HG03139 (cell line): ENCODE measurements around the gene HDHD3.
A peak's percentile ranks its signal among the peaks of the same experiment; 100 is the strongest.

Source experiments
- ATAC-seq: cut with Tn5 transposase; IDR thresholded peaks from one replicate; pipeline ENCODE4 v1.9.1; 2021; ENCODE audit not compliant: unreplicated experiment

The HDHD3 gene

DNA sequence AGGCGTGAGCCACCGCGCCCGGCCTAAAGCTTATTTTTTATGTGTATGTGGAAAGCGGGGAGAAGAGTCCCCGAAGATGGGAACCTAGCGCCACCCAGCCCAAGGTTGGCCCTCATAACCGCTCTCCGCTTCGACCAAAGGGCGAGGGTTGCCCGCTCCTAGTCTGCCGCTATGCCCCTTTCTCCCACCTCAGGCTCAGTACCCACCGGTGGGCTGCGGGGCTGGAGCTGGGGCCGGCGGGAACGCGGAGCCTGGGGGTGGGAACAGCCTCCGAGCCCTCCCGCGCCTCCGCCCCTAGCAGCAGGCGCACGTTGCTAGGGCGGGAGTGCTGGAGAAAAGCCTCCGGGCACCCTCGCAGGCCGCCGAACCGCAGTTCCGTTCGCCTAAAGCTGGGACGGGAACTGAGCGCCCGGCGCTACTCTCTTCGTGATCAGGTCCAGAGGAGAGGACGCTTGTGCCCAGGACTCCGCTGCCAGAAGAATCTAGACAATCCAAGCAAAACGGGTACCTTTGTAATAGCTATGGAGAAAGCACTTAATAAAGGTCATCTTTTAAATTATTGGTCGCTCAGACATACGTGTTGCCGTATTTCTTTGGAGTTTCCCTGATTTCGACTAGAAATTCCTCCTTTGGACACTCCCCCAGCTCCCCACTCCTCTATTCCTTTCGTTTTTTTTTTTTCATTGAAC, 36.6 kb downstream of the HDHD3 start, which contains the start of gene WDR31:
Gene WDR31, minus strand, starts transcription at position 265 of the 689 bp plus-strand sequence. CDS start 8,253 bp downstream, outside the sequence.
- ATAC-seq, result peak; percentile 97

DNA sequence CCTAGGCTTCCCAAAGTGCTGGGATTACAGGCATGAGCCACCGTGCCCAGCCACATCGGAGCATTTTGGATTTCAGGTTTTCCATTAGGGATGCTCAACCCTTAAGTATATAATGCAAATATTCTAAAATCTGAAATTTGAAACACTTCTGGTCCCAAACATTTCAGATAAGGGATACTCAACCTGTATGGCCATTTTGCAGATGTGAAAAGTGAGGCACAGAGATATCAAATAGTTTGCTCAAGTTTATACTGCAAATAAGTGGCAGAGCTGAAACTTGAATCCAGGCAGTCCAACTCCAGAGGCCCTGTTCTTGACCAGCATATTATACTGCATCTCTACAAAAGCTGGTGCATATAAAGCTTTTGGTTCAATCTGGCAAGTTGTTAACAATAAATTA, 39.1 kb downstream of the HDHD3 start:
- no peak for ATAC-seq

DNA sequence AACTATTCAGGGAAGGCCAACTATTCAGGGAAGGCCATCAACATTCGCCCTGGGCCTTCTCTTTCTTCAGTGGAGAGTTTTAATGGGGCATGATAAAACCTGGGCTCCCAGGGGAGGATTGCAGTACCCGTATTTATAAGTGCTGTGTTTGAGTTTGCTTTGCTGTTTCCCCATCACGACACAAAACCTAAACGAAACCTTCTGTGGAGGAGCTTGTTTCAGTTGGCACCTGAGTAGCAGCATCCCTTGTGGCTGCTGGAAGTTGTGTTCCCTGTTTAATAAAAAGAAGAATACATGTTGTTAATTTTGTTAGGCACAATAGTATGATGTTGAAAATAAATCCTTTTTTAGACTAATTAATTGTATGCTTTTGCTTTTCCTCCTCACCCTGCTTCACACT, 45.0 kb downstream of the HDHD3 start:
- ATAC-seq, result no peak

DNA sequence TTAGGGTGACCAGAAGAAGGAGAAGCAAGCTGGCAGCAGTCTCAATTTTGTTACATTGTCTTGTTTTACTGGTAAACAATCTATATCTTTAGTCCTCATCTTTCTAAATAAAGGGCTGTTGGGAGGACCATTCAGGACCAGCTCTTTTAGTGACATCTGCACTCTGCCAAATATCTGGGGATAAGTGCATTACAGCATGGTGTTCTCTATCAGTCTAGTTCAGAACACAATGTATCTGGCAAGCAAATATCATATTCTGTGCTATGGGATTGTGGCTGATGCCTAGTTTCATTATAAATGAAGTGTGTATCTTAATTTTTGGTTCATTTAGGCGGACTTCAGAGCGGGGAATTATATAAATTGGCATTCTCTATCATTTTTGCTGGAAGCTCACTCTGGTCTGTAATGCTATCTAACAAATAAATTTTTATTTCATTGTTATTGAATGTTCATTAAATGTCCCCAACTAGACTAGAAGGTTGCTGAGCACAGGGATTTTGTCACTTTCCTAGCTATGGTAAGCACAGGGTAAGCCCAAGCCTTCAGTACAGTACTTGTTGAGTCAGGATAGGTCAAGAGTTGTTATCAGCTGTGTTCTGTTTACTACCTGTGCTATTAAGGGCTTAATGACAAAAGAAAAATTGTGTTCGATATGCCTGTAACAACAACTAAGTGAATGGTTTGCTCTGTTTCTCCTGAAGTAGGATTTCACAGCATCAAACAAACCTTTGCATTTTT, 48.6 kb downstream of the HDHD3 start:
- no peak for ATAC-seq

DNA sequence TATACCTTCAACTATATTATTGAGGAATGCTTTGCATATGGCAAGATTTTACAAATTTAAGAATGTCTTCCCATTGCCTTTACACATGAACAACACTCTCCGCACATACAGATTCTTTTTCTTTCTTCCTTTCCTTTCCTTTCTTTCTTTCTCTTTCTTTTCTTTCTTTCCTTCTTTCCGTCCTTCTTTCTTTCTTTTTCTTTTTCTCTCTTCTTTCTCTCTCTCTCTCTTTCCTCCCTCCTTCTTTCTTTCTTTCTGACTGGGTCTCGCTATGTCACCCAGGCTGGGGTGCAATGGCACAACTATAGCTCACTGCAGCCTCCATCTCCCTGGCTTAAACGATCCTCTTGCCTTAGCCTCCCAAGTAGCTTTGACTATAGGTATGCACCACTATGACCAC, 50.6 kb downstream of the HDHD3 start:
- no peak for ATAC-seq
